MG63 (cell line): ENCODE data around the gene SYNM. TPM values are rescaled to one million over a fixed set of nuclear protein-coding genes. Genes with fewer than 3 reads are reported as not detected.

Experiments used
- DNase-seq: peaks from one replicate; pipeline ENCODE4 v3.0.0-alpha.2; 2020
- H3K27me3 ChIP-seq: fragments of 250-450 bp; sonication (Bioruptor Pico); 2 replicates; pipeline ENCODE4 v1.5.1; 2020; ENCODE audit warnings: mild to moderate bottlenecking, moderate library complexity
- H3K36me3 ChIP-seq: fragments of 250-450 bp; sonication (Bioruptor Pico); 2 replicates; pipeline ENCODE4 v1.5.1; 2020; ENCODE audit warnings: mild to moderate bottlenecking, moderate library complexity
- H3K4me3 ChIP-seq: fragments of 250-450 bp; sonication (Bioruptor Pico); 2 replicates; pipeline ENCODE4 v1.5.1; 2020; ENCODE audit warnings: mild to moderate bottlenecking, moderate library complexity
- H3K9me3 ChIP-seq: fragments of 250-450 bp; sonication (Bioruptor Pico); 2 replicates; pipeline ENCODE4 v1.5.1; 2020; ENCODE audit warnings: mild to moderate bottlenecking, moderate library complexity
- total RNA-seq: library from RNA; depleted of rRNA; stranded (reverse); fragments of >200 nt; shearing (Covaris generic); gene quantifications from 2 replicates; pipeline ENCODE4 v1.2.3, GENCODE V29; 2014; ENCODE audit warnings: low replicate concordance; rRNA removed

SYNM gene
- total RNA-seq, 1 experiment from 2014 or later: 2.5 TPM

GRCh38 chr15:99182791-99183190, 77.9 kb downstream of the SYNM start:
- H3K4me3 ChIP-seq: no peak overlapping the region
- no peaks in the 10 kb centered on the region for H3K27me3 ChIP-seq
- 0 out of 2 replicates have a peak, but pooled peaks cover 2% of the 10 kb centered on the region for H3K36me3 ChIP-seq
- H3K9me3 ChIP-seq: no peaks in the 10 kb centered on the region
- no peak for DNase-seq

Other genes starting within 250 kb of the SYNM start
- gene PGPEP1L, start 97.3 kb upstream of the SYNM start, total RNA-seq: not detected in 2 replicates
- 6.7 and 12.2 TPM in 2 replicates for gene TTC23, start 144.5 kb downstream of the SYNM start, total RNA-seq
- 14.3 and 32.9 TPM in 2 replicates for gene LRRC28, start 146.4 kb downstream of the SYNM start, total RNA-seq